Fibroblast of skin of right quadriceps (primary cell): ENCODE measurements around the gene CD226.
"Not testable (repeated sequence)": the region's sequence is repeated elsewhere in the genome, so short reads cannot be mapped to it uniquely, and the experiment has no call there.

ENCODE experiments used
- DNase-seq: peaks from one replicate; pipeline ENCODE4 v3.0.0-alpha.2; 2013

CD226 gene

DNA sequence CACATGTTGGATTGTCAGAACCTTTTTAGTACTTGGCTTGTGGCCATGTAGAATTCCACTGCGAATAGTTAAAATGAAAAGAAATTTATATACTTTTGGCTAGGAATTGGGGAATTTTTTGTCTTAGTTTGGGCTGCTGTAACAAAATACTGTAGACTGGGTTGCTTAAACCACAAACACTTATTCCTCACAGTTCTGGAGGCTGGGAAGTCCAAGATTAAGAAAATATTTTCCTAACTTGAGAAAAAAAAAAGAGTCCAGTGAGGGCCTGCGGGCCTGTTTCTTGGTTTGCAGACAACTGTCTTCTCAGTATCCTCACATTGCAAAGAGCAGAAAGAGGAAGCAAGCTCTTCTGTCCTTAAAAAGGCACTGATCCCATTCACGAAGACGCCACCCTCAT lies 81.9 kb downstream of the CD226 start:
- DNase-seq, result peak; percentile 49

DNA sequence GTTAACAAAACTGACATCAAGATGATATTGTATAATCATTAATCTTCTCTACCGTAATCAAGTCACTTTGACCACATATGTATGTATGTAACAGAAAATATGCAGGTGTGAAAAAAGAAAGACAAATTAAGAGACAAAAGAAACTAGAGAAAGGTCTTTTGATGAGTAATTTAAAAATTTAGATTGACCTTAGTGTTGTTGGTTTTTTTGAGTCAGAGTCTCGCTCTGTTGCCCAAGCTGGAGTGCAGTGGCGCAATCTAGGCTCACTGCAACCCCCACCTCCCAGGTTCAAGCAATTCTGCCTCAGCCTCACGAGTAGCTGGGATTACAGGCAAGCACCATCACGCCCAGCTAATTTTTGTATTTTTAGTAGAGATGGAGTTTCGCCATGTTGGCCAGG lies 82.9 kb downstream of the CD226 start:
- DNase-seq, result not testable (repeated sequence)

DNA sequence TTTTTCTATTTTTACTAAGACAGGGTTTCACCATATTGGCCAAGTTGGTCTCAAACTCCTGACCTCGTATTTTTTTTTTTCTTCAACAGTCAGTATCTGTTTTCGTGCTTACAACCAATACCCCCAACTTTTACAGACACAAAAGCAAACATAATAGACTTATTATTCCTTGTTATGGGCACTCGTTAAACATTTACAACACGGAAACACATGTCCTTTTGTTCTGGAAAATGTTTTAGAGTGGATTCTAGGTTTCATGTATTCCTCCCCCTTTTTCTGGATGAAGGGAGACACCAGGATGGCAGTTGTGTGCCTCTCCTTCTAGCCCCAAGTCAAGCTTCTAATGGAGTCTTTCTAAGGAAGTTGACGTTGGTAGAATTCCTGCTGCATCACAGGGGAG lies 88.8 kb downstream of the CD226 start:
- no peak for DNase-seq

DNA sequence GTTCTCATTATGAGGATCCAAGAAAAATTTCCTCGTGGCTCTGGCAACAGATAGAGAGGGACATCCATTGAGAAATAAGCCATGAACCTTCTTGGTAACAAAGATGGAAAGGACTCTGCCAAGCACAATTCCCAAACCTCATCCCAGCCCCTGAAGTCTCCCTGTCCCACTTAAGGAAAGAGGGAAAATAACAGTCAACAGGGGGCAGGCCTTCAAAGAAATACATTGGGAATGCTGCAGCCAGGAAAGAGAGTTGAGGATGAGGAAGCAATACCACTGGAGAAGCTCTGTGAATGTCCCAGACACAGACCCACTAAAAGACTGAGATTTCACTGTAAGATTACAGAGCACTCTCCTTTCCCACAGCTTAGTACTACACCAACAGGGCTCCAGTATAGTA lies 93.2 kb downstream of the CD226 start:
- no peak for DNase-seq

DNA sequence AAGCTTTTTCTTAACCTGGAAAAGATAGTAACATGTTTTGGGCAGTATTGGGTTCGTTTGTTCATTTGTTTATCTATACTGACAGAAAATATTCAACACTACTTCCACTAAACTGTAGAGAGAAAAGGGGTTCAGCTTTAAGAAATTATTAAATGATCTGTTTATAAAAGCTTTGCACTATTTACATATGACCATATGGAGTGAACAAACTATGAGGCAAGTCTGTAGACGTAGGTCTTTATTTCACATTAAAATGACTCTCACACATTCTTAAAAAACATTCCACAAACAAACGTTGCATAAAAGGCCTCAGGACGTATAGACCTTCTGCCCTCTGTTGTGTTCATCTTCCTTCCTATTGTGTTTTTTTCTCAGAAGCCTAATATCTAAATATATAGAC lies 94.6 kb downstream of the CD226 start:
- no peak for DNase-seq

DNA sequence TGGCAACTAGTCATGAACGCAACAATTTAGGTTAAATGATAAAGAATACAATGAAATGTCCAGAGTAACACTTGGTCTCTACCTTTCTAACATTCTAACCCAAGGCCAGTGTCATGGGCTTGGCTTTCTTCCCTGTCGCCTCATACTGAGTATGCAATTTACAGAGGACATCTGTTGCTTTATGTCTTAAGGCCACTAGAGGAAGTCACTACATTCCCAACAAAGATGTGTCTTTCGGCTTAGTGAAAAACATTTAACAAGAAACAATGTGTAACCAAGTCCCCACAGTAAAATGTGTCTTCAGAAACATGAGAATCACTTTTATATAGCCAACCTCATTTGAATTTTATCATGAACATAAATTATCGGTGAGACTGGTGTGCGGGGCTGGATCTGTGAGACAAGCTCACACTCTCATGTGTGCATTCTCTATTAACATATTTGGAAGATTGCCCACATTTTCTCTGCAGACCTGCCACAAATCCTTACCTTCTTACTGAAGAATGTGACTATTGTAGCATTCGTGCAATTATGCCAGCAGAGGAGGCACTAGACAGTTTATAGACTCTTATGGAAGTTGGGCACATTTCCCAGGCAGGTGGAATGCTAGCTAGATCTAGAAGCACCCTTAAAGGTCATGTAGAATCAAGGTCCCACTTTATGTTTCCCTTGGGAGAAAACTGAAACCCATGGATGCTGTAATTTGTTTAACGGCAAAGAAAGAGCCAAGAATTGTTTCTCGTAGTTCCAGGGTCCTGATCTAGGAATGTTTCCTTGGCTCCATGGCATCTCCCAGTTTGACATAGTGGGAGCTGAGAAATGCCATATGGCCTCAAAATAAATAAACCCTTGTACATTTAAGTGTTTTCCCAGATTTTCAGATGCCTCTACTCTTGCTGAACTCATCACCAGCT lies 101.8 kb downstream of the CD226 start:
- DNase-seq, result peak; percentile 8

DNA sequence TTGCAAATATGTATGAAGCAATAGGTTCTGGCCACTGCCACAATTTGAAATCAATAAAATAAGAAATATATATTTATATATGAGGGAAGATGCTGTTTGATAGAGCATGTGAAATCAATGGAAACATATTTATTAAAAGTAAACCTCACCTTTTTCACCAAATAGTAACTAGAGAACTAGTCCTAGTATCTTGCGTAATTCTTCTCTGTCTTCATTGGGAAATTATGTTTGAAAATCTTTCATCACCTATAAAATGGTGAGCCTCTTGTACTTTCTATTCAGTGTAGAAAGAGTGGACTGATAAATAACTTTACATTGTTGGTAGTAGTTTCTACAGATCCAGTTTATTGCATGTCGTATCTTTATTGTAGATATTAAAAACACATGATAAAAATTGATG lies 103.0 kb downstream of the CD226 start:
- DNase-seq, result no peak

DNA sequence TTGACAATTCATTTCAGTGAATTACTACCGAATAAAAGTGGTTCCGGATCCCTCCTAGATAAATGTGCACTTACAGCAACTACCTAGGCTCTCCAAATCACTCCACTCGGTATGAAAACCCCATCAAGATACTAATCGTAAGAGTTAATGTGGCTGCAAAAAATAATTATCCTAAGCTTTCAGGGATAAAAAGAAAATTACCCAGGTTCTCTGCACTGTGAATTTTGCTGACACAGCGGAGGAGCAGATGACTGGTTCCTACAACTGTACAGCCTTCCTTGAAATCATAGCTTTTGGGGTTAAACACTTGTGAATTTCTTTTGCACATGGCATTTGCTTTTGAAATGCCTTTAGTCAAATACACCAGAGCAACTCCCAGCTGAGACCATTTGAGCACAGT lies 104.7 kb downstream of the CD226 start:
- DNase-seq, result no peak

DNA sequence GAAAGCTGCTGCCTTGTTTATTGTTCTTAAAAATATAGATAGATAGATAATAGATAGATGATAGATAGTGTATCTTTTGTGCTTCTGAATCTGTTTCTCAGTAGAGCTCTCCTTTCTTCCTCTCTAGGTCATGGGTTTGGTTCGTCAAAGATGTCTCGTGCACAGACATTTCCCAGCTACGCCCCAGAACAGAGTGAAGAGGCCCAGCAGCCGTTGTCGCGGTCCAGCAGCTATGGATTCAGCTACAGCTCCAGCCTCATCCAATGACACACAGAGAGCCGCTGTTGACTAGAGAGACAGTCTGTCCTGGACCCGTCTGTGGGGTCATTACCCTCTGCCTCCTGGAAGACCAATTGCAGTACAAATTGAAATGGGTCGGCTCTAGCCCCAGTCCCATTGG lies 106.6 kb downstream of the CD226 start:
- no peak for DNase-seq

DNA sequence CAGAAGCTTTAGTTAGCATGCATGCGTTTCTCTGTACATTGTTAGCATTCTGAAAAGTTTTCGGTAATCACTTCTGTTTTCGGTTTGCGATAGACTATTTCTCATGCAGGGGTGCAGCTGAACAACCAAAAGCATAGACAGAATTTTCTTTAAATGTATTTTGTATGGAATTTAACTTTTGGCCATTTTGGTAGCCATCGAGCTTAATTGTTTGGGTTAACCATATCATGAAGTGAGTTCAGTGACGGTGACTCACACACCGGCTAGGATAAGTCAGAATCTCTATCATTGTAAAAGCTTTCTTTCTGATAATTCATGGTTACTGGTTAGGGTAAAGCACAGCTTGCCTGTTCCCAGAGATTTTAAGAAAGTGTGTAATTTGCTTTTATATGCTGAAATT lies 107.2 kb downstream of the CD226 start:
- peak; percentile 7 for DNase-seq

DNA sequence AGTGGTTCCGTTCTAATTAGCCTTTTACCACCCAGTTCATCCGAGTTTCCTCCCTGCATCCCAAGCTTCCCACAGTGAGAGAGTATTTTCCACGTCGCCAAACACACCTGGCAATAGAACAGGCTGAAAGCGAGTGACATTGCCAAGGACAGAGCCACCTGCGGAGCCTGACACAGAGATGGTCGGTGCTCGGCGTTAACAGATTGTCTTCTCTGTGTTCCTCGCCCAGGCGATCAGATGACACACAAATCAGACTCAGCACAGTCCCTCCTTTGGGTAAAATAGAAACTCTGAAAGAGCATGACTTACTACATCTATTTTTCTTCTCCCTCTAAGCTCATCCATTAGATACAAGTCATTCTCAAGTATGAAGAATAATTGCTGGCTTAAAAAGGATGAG lies 107.7 kb downstream of the CD226 start:
- DNase-seq, result no peak

DNA sequence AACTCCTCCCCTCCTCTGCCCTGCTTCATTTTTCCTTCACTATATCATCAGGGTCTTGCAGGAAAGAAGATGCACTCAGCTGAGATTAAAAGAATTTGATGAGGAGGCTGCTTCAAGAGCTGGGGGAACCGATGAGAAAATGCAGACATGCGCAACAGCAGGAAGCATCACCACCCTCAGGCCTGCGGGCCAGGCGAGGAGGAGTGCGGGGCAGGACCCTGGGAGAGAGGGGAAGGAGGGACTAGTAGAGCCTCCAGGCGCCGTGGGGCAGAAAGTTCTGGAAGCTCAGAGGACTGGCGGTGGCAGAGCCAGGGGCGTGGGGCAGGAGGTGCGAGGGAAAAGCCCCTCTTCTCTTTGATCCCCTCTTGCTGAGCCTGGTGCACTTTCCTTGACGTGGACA lies 108.2 kb downstream of the CD226 start:
- no peak for DNase-seq

DNA sequence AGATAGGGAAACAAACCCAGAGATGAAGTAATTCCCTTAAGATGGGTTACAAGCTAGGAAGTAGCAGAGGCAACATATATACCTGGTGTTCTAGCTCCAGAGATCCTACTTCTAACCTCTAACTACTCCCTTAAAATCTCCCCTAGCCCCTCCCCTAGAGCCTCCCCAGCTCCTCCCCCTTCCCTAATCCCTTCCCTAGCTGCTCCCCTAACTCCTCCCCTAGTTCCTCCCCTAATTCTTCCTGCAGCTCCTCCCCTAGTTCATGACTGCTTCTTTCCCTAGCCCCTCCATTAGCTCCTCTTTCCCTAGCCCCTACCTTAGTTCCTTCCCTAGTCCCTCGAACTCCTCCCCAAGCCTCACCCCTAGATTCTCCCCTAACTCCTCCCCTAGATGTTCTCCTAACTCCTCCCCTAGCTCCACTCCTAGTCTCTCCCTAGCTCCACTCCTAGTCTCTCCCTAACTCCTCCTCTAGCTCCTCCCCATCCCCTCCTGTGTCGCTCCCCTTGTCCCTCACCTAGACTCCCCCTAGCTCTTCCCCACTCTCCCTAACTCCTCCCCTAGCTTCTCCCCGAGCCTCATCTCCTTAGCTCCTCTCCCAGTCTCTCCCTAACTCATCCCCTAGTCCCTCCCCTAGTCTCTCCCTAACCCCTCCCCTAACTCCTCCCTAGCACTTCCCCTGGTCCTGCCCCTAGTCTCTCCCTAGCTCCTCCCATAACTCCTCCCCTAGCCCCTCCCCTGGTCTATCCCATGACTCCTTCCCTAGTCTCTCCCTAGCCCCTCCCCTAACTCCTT lies 108.9 kb downstream of the CD226 start:
- DNase-seq, result peak; percentile 6

DNA sequence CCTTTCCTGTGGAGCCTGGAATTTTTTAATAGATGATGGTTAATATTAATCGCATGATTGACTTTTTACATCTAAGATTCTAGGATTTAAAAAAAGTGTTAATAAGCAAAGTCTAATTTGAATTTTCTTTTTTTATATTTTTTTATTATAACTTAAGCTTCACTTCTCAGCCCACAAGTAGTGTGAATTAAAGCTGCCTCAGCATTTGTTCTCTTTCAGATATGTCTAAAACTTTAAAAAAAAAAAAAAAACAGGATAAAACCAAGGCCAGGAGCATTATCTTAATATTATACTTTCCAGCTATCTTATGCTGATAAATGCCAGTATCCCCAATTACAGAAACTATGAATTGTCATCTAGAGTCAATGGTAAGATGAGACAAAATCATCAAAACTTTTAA lies 109.7 kb downstream of the CD226 start:
- DNase-seq, result no peak

DNA sequence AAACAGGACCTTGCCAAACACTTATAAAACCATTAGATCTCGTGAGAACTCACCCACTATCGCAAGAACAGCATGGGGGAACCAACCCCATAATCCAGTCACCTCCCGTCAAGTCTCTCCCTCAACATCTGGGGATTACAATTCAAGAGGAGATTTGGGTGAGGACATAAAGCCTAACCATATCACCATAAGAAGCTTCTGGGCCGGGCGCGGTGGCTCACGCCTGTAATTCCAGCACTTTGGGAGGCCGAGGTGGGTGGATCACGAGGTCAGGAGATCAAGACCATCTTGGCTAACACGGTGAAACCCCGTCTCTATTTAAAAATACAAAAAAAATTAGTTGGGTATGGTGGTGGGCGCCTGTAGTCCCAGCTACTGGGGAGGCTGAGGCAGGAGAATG lies 112.7 kb downstream of the CD226 start:
- DNase-seq, result not testable (repeated sequence)

DNA sequence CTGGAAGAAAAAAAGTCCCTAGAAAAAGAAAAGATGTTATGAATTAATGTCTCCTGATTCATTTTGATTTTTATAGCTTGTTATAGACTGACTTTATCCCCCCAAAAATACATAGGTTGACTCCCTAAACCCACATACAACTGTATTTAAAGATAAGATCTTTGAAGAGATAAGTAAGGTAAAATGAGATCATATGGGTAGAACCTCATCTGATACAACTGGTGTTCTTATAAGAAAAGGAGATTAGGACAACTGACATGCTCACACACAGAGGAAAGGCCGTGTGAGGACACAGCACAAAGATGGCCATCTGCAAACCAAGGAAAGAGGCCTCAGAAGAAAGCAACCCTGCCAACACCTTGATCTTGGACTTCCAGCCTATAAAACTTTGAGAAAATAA lies 117.5 kb downstream of the CD226 start:
- no peak for DNase-seq

DNA sequence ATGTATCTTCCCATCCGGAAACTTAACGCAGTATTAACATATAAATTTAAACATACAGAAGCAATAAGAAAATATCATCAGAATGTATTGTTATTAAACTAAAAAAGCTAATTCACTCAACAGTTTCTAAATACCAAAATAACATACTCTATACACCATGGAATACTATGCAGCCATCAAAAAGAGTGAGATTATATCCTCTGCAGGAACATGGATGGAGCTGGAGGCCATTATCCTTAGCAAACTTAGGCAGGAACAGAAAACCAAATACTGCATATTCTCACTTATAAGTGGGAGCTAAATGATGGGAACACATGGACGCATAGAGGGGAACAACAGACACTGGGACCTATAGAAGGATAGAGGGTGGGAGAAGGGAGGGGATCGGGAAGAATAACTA lies 127.1 kb downstream of the CD226 start:
- no peak for DNase-seq

DNA sequence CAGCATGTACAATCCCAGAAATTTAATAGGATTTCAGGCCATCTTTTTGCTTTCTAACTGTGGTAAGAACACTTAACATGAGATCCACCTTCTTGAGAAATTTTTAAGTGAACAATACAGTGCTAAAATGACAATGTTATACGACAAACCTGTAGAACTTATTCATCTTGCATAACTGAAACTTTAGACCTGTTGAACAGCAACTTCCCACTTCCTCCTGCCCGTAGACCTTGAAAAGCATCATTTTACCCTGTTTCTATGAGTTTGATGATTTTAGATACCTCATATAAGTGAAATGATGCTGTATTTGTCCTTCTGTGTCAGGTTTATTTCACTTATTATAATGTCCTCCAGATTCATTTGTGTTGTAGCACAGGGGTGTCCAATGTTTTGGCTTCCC lies 128.2 kb downstream of the CD226 start:
- no peak for DNase-seq

DNA sequence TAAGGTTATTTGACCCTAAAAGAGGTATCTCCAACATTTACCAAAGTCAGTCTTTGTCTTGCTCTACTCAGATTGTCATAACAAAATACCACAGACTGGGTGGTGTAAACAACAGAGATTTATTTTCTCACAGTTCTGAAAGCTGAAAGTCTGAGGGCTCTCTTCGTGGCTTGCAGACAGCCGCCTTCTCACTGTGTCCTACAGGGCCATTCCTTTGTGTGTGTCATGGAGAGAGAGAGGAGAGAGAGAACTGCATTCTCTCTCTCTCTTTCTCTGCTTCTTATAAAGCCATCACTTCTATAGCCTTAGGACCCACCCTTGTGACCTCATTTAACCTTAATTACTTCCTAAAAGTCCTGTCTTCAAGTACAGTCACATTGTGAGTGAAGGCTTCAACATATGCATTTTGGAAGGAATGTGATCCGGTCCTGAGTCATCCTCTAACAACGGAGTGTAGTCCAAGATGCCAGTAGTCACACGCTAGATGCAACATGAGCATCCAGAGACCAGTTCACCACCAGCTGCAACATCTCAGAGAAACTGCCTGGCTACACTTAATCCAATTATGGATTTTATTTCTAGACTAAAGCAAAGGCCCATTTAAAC lies 130.2 kb downstream of the CD226 start:
- DNase-seq, result peak; percentile 85

DNA sequence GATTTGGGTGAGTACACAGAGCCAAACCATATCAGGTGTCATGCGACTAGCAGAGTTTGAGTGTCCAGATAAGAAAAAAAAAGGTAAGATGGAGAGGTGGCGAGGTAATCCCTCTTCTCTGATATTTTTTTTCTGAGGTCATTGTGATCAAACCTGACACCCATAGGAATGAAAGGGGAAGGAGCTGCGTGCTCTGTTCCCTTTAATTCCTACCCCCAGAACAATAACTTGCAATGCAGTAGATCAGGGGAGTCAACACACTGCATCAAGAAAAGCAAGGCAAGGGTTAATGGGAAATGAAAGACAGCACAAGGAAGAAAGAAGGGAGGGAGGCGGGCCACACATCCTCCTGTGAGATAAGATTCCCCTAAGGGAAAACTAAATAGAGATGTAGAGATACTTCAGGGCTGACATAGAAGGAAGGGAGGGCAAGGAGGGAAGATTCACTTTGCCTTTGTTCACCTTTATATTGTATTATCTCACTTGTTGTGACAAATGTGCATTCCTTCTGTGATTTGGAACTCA lies 132.8 kb downstream of the CD226 start:
- DNase-seq, result no peak

DNA sequence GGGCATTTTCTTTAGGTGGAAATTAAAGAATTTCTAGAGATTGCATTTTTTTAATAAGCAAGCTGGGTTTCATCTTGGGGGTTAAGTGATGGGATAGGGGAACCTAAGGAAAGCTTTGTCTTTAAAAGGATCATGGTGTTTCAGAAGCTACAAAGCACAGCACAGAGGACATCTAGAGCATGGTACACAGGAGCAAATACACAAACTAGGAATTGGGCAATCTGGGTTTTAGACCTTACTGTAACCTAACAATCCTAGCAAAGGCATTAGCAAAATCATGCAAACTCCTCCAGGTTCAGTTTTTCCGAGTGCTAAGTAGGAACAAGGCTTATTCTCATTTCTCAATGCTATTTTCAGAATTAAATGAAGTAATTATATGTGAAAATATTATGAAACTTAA lies 134.1 kb downstream of the CD226 start:
- DNase-seq, result no peak

DNA sequence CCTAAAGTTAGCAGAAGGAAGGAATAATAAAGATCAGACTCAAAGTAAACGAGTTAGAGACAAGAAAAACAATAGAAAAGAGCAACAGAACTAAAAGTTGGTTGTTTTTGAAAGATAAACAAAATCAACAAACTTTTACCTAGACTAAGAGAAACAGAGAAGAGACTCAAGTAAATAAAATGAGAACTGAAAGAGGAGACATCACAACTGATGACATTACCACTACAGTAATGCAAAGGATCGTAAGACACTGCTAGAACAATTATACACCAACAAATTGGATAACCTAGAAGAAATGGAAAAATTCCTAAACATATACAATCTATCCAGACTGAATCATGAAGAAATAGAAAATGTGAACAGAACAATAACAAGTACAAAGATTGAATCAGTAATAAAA lies 139.3 kb downstream of the CD226 start:
- DNase-seq, result no peak

DNA sequence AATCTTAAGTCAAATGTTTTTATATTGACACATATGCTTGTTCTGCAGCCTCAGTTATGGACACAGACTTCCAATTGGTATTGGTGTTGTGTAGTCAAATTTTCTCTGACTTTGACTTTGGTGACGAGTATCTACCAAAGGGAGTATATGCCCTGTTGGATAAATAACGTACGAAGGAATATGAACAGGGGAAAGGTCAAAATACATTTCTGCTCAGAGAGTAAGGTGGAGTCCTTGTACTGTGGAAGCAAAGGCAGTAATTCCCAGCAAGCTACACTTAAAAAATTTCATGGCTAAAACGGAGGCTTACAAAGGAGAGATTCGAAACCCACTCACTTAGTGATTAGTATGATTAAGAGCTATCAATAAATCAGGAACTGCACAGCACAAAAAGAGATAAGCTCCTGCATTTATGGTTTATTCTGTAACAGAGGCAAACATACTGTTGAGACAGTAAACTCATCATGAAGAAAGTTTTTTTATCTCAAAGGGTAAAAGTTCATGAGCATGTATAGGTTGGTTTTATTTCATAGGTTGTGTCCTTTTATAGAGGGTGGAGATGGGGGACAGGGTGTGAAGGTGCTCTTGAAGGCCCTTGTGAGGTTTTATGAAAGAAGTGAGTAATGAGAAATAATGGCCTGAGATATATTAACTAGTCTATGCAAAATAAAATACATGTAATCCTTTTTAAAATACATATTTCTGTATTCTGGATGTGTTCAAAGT lies 142.7 kb downstream of the CD226 start:
- DNase-seq, result no peak
